A673 (cell line): Measurements from ENCODE around the gene FIBCD1. TPM values are rescaled to one million over a fixed set of nuclear protein-coding genes. Genes with fewer than 3 reads are reported as not detected.

Experiments
- BruUV-seq: library from RNA; stranded (reverse); fragments of 400-500 nt; replicated peaks from 2 replicates; lab custom pipeline; 2021; lab: Mats Ljungman, UMichigan
- CTCF ChIA-PET: fragments of 300-600 bp; sonication (Branson Sonifier 250); formaldehyde crosslinking; loops from one replicate; lab custom pipeline; 2022; ENCODE audit warnings: antibody characterized with exemption; lab: Charles Lee
- POLR2A ChIA-PET: fragments of 300-600 bp; sonication (Branson Sonifier 250); formaldehyde crosslinking; loops from one replicate; lab custom pipeline; 2022; ENCODE audit warnings: antibody characterized with exemption; ENCODE audit not compliant: low non-redundant PET; lab: Charles Lee
- DNase-seq: peaks from one replicate; pipeline ENCODE4 v3.0.0-alpha.2; 2015; ENCODE audit warnings: low spot score
- H3K27ac ChIP-seq: fragments of 200-600 bp; sonication (generic); 2 replicates; pipeline ENCODE4 v1.5.1; 2016; ENCODE audit warnings: mixed run types, low read depth, mild to moderate bottlenecking, mixed read lengths, antibody characterized with exemption, low read length; ENCODE audit not compliant: poor library complexity, severe bottlenecking
- H3K27me3 ChIP-seq: fragments of 200-600 bp; sonication (generic); replicated peaks from 2 replicates; pipeline ENCODE4 v1.6.1; 2017; ENCODE audit warnings: mixed run types, low read depth, mild to moderate bottlenecking, mixed read lengths, antibody characterized with exemption, low read length; ENCODE audit not compliant: insufficient read depth, poor library complexity
- H3K36me3 ChIP-seq: fragments of 200-600 bp; sonication (generic); 2 replicates; pipeline ENCODE4 v1.6.1; 2016; ENCODE audit warnings: mixed run types, mild to moderate bottlenecking, mixed read lengths, antibody characterized with exemption, low read length; ENCODE audit not compliant: insufficient read depth, poor library complexity, severe bottlenecking
- H3K4me1 ChIP-seq: fragments of 200-600 bp; sonication (generic); 2 replicates; pipeline ENCODE4 v1.6.1; 2017; ENCODE audit warnings: mixed run types, mild to moderate bottlenecking, mixed read lengths, antibody characterized with exemption, low read length; ENCODE audit not compliant: insufficient read depth, poor library complexity, severe bottlenecking
- H3K4me3 ChIP-seq: fragments of 200-600 bp; sonication (generic); 2 replicates; pipeline ENCODE4 v1.5.1; 2016; ENCODE audit warnings: low read depth, mixed run types, mild to moderate bottlenecking, mixed read lengths, low read length; ENCODE audit not compliant: poor library complexity, severe bottlenecking
- H3K9me3 ChIP-seq: fragments of 200-600 bp; sonication (generic); 2 replicates; pipeline ENCODE4 v1.6.1; 2016; ENCODE audit warnings: mixed run types, low read depth, mild to moderate bottlenecking, mixed read lengths, antibody characterized with exemption, low read length; ENCODE audit not compliant: poor library complexity, severe bottlenecking
- EZH2 ChIP-seq: fragments of 200-600 bp; sonication (generic); IDR thresholded peaks from 2 replicates; pipeline ENCODE4 v1.6.1; 2017; ENCODE audit warnings: borderline replicate concordance, low read depth, mild to moderate bottlenecking, mixed read lengths, antibody characterized with exemption, low read length; ENCODE audit not compliant: poor library complexity, severe bottlenecking
- intact Hi-C: fragments of 100-400 bp; cut with micrococcal nuclease; formaldehyde crosslinking; loops from one replicate; pipeline ENCODE4 v1.10.0; 2022; ENCODE audit not compliant: unreplicated experiment
- total RNA-seq: library from RNA; stranded (reverse); gene quantifications from 2 replicates; pipeline ENCODE4 v1.2.3, GENCODE V29; 2021
- TF ChIP-seq, protein P1 (sequence below): fragments of 300-800, 200-600 bp; sonication (generic); conservative IDR thresholded peaks from 2 replicates; pipeline ENCODE4 v1.5.1; 2017; ENCODE audit warnings: low read depth, mild to moderate bottlenecking, antibody characterized with exemption, low read length, moderate library complexity, mixed read lengths

Gene FIBCD1
- total RNA-seq, 1 experiment from 2014 or later: 0.19 TPM

DNA sequence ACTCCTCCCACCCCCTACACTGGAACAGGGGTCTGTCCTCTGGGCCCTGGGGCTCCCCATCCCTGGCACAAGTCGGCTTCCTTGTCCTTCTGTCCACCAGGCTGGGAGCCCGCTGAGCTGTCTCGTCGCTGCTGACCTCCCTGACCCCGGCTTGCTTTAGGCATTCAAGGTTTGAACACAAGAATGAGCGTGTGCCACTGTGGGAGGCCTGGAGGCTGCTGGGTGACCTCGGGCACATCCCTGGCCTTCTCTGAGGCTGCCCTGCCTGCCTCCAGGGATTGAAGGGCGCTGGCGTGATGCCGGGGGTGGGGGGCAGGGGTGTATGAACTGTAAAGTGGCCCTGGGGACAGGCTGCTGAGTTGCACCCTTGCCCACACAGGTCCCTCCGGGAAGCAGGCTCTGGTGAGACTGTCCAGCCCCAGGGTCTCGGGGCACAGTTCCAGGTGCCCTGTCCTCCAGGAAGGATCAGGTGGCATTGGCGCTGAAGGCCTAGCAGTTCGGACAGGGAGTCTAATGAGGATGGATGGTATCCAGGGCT is 18.2 kb downstream of the FIBCD1 start:
- TF ChIP-seq EZH2: no peak
- TF ChIP-seq, protein P1, sequence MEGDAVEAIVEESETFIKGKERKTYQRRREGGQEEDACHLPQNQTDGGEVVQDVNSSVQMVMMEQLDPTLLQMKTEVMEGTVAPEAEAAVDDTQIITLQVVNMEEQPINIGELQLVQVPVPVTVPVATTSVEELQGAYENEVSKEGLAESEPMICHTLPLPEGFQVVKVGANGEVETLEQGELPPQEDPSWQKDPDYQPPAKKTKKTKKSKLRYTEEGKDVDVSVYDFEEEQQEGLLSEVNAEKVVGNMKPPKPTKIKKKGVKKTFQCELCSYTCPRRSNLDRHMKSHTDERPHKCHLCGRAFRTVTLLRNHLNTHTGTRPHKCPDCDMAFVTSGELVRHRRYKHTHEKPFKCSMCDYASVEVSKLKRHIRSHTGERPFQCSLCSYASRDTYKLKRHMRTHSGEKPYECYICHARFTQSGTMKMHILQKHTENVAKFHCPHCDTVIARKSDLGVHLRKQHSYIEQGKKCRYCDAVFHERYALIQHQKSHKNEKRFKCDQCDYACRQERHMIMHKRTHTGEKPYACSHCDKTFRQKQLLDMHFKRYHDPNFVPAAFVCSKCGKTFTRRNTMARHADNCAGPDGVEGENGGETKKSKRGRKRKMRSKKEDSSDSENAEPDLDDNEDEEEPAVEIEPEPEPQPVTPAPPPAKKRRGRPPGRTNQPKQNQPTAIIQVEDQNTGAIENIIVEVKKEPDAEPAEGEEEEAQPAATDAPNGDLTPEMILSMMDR: no peak
- Histone ChIP-seq H3K4me3 (no peak overlapping the region), H3K36me3 (no peaks in the 10 kb centered on the region), H3K27me3 (no peaks in the 10 kb centered on the region), H3K27ac (no peak overlapping the region), H3K9me3 (no peaks in the 10 kb centered on the region), H3K4me1 (no peaks in the 10 kb centered on the region)
- no TSS peak for BruUV-seq
- POLR2A ChIA-PET: no interaction called here
- CTCF ChIA-PET: no interaction called here
- intact Hi-C loops: no loop called here
- no peak for DNase-seq

GRCh38 chr9:130920233-130920632 is 18.8 kb downstream of the FIBCD1 start:
- Histone ChIP-seq H3K36me3 (no peaks in the 10 kb centered on the region), H3K27me3 (no peaks in the 10 kb centered on the region), H3K4me1 (no peaks in the 10 kb centered on the region), H3K4me3 (no peak overlapping the region), H3K27ac (no peak overlapping the region), H3K9me3 (no peaks in the 10 kb centered on the region)
- DNase-seq: no peak
- no peak for TF ChIP-seq EZH2
- TF ChIP-seq, protein P1: no peak
- intact Hi-C loops: no loop called here
- ChIA-PET POLR2A (no interaction called here), CTCF (no interaction called here)
- BruUV-seq: no TSS peak

DNA sequence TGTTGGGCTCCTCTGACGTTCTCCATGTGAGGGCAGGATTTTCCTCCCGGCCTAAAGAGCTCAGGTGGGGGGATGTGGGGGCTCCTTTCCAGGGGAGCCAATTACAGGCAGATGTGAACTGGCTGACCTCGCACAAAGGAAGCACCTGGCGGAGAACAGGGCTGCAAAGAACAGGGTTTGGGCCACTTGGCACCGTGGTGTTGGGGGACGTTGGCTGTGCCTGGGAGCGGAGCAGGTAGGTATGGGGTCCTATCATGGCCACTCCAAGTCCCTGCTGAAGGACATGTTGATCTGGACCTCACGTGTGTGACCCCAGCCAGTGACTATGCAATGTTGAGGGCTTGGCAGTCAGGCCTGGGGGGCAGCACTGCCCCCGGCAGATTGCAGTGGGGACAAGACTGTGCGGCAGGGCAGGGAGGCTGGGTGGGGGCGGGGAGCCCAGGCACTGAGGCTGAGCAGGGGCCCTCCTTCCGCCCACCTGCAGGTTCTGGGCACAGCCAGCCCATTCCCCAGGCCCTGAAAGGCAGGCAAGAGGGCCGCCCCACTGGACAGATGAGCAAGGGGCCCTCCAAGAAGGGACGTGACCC is 19.4 kb downstream of the FIBCD1 start:
- no peak overlapping the region for H3K4me3 ChIP-seq
- no peaks in the 10 kb centered on the region for H3K27me3 ChIP-seq
- ChIA-PET CTCF (no interaction called here), POLR2A (no interaction called here)
- H3K4me1 ChIP-seq: no peaks in the 10 kb centered on the region
- H3K36me3 ChIP-seq: no peaks in the 10 kb centered on the region
- BruUV-seq: no TSS peak
- H3K9me3 ChIP-seq: no peaks in the 10 kb centered on the region
- TF ChIP-seq EZH2: no peak
- TF ChIP-seq, protein P1: no peak
- no peak for DNase-seq
- intact Hi-C loops: no loop called here
- H3K27ac ChIP-seq: no peak overlapping the region
